GM19025 (cell line): Measurements from ENCODE around the gene MND1.

Source experiments
- ATAC-seq: cut with Tn5 transposase; IDR thresholded peaks from one replicate; pipeline ENCODE4 v1.9.1; 2021; ENCODE audit warnings: mild to moderate bottlenecking, low read depth, moderate library complexity; ENCODE audit not compliant: unreplicated experiment

MND1 gene

GRCh38 chr4:153345012-153345981, 809 bp downstream of the MND1 start:
- peak; percentile 54 for ATAC-seq

- no peak for ATAC-seq
These were observed 1.5 kb downstream of the MND1 start for GRCh38 chr4:153346031-153346430.

GRCh38 chr4:153346563-153346962, 2.1 kb downstream of the MND1 start:
- ATAC-seq, result no peak

GRCh38 chr4:153347117-153347516, 2.6 kb downstream of the MND1 start:
- no peak for ATAC-seq

- no peak for ATAC-seq
These were observed 3.5 kb downstream of the MND1 start for GRCh38 chr4:153348006-153348405.

- ATAC-seq, result no peak
These were observed 4.8 kb downstream of the MND1 start for GRCh38 chr4:153349206-153349805.

GRCh38 chr4:153362184-153362583, 17.7 kb downstream of the MND1 start:
- no peak for ATAC-seq

GRCh38 chr4:153364061-153364460, 19.6 kb downstream of the MND1 start:
- no peak for ATAC-seq

- ATAC-seq, result peak; percentile 80
These were observed 20.5 kb downstream of the MND1 start for GRCh38 chr4:153365003-153365402.

GRCh38 chr4:153366486-153366885, 22.0 kb downstream of the MND1 start:
- no peak for ATAC-seq

GRCh38 chr4:153367092-153367491, 22.6 kb downstream of the MND1 start:
- ATAC-seq, result no peak

GRCh38 chr4:153369021-153369420, 24.5 kb downstream of the MND1 start:
- ATAC-seq, result no peak

GRCh38 chr4:153371701-153372234, 27.3 kb downstream of the MND1 start:
- ATAC-seq, result no peak

- ATAC-seq, result no peak
These were observed 28.6 kb downstream of the MND1 start for GRCh38 chr4:153372967-153373562.

GRCh38 chr4:153374442-153374841, 30.0 kb downstream of the MND1 start:
- no peak for ATAC-seq

GRCh38 chr4:153375303-153375702, 30.8 kb downstream of the MND1 start:
- ATAC-seq, result no peak

- no peak for ATAC-seq
These were observed 38.6 kb downstream of the MND1 start for GRCh38 chr4:153383131-153383530.

GRCh38 chr4:153384160-153384559, 39.7 kb downstream of the MND1 start:
- no peak for ATAC-seq

- no peak for ATAC-seq
These were observed 41.3 kb downstream of the MND1 start for GRCh38 chr4:153385784-153386183.

- ATAC-seq, result no peak
These were observed 43.5 kb downstream of the MND1 start for GRCh38 chr4:153387981-153388380.

- no peak for ATAC-seq
These were observed 48.9 kb downstream of the MND1 start for GRCh38 chr4:153393397-153393796.
